ENCODE results near the gene ABCA1.

Gene ABCA1

GRCh38 chr9:104969116-104969515 is 41.2 kb upstream of the ABCA1 start:
- no peak overlapping the region for H3K4me3 ChIP-seq (ENCODE audit: low read length)
- no peak for TF ChIP-seq EZH2phosphoT487 (IDR thresholded peaks at IDR 0.05; ENCODE audit: low read depth)
- TF ChIP-seq, protein P1, sequence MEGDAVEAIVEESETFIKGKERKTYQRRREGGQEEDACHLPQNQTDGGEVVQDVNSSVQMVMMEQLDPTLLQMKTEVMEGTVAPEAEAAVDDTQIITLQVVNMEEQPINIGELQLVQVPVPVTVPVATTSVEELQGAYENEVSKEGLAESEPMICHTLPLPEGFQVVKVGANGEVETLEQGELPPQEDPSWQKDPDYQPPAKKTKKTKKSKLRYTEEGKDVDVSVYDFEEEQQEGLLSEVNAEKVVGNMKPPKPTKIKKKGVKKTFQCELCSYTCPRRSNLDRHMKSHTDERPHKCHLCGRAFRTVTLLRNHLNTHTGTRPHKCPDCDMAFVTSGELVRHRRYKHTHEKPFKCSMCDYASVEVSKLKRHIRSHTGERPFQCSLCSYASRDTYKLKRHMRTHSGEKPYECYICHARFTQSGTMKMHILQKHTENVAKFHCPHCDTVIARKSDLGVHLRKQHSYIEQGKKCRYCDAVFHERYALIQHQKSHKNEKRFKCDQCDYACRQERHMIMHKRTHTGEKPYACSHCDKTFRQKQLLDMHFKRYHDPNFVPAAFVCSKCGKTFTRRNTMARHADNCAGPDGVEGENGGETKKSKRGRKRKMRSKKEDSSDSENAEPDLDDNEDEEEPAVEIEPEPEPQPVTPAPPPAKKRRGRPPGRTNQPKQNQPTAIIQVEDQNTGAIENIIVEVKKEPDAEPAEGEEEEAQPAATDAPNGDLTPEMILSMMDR (IDR thresholded peaks at IDR 0.05; ENCODE audit: low read depth, low read length) = no peak

DNA sequence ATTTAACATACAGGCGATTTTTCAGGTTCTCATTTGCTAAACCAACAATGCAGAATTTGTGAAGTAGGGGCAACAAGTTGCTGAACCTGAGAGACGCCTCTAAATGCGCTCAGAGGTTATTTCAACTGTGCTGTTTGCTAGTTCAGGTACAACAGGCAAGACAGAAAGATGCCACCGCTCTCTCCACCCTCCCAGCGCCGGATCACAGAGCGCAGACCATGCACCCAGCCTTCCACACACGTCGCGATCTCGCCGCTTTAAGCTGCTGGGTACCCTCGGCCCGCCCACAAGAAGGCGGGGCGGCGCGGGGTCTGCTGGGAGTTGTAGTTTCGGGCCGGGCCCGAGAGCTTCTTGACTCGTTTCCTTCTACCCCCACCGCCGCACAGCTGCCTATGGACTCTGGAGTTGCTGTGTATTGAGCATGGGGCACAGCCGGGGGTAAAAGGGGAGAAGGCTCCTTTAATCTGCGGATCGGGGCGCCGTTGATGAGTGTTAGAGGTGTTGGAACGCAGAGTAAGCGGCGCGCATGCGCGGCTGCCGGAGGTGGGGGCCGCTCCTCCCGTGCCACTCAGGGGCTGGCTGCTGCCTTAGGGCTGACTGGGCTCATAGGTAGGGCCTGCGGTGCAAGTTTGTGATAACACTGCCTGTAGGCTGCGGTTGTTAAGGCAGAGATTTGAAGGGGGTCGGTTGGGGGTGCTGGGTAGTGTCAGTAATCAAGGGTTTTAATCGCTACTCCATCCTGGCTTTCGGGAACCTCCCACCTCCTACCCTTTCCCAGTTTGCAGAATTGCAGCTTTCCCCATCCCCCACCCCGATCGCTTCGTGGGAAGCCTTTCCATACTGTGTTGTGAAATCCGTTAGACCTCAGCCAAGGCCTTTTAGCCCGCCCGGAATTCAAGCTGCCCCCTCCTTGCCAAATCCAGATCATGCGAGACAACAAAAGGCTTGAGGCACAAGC is 40.3 kb upstream of the ABCA1 start:
- no peaks in the 10 kb centered on the region for H4K20me1 ChIP-seq (ENCODE audit: insufficient read depth, low read length)
- no peak overlapping the region for H3K27ac ChIP-seq (ENCODE audit: low read length)
- H3K36me3 ChIP-seq (replicated peaks; ENCODE audit: low read depth, low read length) = no peaks in the 10 kb centered on the region
- H3K9me3 ChIP-seq (ENCODE audit: insufficient read depth, low read length) = no peaks in the 10 kb centered on the region
- no peaks in the 10 kb centered on the region for H3K4me1 ChIP-seq (ENCODE audit: low read length)
- peak overlapping the region; percentile 71 for H3K4me2 ChIP-seq (ENCODE audit: low read length)
- no peaks in the 10 kb centered on the region for H3K79me2 ChIP-seq (ENCODE audit: low read length)
- peak overlapping the region; percentile 73 for H3K4me3 ChIP-seq (ENCODE audit: low read length)
- peaks cover 26% of the 10 kb centered on the region for H3K27me3 ChIP-seq (ENCODE audit: low read depth, low read length)
- no peak for TF ChIP-seq EZH2phosphoT487 (IDR thresholded peaks at IDR 0.05; ENCODE audit: low read depth)
- TF ChIP-seq, protein P1 (IDR thresholded peaks at IDR 0.05; ENCODE audit: low read depth, low read length) = no peak
- H3K9ac ChIP-seq (ENCODE audit: low read length) = no peak overlapping the region
- H2AFZ ChIP-seq (ENCODE audit: low read depth, low read length) = peak overlapping the region; percentile 18; the same call in 1 of the 2 replicates

More at GRCh38 chr9:104969116-104969515, 41.2 kb upstream of the ABCA1 start:
- no peak overlapping the region for H2AFZ ChIP-seq (ENCODE audit: low read depth, low read length)
- no peaks in the 10 kb centered on the region for H3K79me2 ChIP-seq (ENCODE audit: low read length)
- H3K4me1 ChIP-seq (ENCODE audit: low read length) = no peaks in the 10 kb centered on the region
- no peak overlapping the region for H3K9ac ChIP-seq (ENCODE audit: low read length)
- peaks cover 26% of the 10 kb centered on the region for H3K27me3 ChIP-seq (ENCODE audit: low read depth, low read length)
- H4K20me1 ChIP-seq (ENCODE audit: insufficient read depth, low read length) = no peaks in the 10 kb centered on the region
- H3K9me3 ChIP-seq (ENCODE audit: insufficient read depth, low read length) = no peaks in the 10 kb centered on the region
- H3K4me2 ChIP-seq (ENCODE audit: low read length) = no peak overlapping the region
- no peaks in the 10 kb centered on the region for H3K36me3 ChIP-seq (replicated peaks; ENCODE audit: low read depth, low read length)
- no peak overlapping the region for H3K27ac ChIP-seq (ENCODE audit: low read length)

DNA sequence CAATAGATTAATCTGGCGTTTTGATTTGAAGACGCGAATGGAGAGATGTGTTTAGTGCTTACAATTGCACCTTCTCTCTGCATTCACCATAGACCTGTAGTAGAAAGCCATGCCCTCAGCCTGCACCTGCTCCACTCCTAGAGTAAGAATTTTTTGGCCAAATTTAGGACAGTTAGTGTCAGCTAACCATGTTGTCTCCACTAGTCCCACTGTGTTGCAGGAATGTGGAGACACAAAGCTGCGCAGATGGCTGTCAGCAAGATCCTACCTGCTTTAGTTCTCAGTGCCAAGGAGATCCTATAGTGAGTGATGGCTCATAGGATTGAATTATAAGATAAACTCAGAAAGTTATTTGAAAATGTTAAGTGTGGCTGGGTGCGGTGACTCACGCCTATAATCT is 35.1 kb upstream of the ABCA1 start:
- no peaks in the 10 kb centered on the region for H3K9me3 ChIP-seq (ENCODE audit: insufficient read depth, low read length)
- TF ChIP-seq, protein P1 (IDR thresholded peaks at IDR 0.05; ENCODE audit: low read depth, low read length) = no peak
- TF ChIP-seq EZH2phosphoT487 (IDR thresholded peaks at IDR 0.05; ENCODE audit: low read depth) = no peak
- H3K79me2 ChIP-seq (ENCODE audit: low read length) = no peaks in the 10 kb centered on the region
- no peak overlapping the region for H2AFZ ChIP-seq (ENCODE audit: low read depth, low read length)
- H4K20me1 ChIP-seq (ENCODE audit: insufficient read depth, low read length) = no peaks in the 10 kb centered on the region
- H3K4me2 ChIP-seq (ENCODE audit: low read length) = no peak overlapping the region
- H3K27me3 ChIP-seq (ENCODE audit: low read depth, low read length) = peaks cover 22% of the 10 kb centered on the region
- H3K4me3 ChIP-seq (ENCODE audit: low read length) = no peak overlapping the region
- peaks cover 5% of the 10 kb centered on the region for H3K4me1 ChIP-seq (ENCODE audit: low read length)
- no peaks in the 10 kb centered on the region for H3K36me3 ChIP-seq (replicated peaks; ENCODE audit: low read depth, low read length)
- H3K9ac ChIP-seq (ENCODE audit: low read length) = no peak overlapping the region
- H3K27ac ChIP-seq (ENCODE audit: low read length) = no peak overlapping the region

DNA sequence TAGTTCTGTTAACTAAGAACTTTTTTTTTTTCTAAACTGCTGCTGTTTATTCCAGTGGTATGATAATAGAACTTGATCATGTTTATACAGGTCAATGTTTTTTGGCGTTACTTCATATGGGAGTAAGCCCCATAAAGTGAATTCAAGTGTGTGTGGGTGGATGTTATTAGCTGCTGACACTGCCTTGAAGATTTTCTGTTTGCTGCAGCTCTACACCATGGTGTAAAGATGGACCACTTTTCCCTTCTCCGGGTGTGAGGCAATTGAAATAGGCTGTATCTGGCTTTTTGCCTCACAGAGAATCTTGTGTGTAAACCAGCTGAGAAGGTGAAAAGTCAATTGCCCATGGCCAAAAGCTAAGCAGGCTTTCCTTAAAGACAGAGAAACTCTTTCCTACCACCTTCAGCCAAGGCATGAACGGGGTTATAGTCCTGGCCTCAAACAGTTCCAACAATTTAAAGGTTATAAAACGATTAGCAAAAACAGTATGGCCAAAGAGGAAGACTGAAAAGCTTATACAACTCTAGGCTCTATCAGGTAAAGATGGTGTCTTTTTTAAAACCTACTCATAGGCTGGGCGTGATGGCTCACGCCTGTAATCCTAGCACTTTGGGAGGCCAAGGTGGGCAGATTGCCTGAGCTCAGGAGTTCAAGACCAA is 33.9 kb upstream of the ABCA1 start:
- H3K27ac ChIP-seq (ENCODE audit: low read length) = no peak overlapping the region
- peak overlapping the region; percentile 4; the same call in 1 of the 2 replicates for H3K4me2 ChIP-seq (ENCODE audit: low read length)
- H3K27me3 ChIP-seq (ENCODE audit: low read depth, low read length) = peaks cover 22% of the 10 kb centered on the region
- H2AFZ ChIP-seq (ENCODE audit: low read depth, low read length) = no peak overlapping the region
- no peak overlapping the region for H3K4me3 ChIP-seq (ENCODE audit: low read length)
- no peaks in the 10 kb centered on the region for H3K79me2 ChIP-seq (ENCODE audit: low read length)
- no peaks in the 10 kb centered on the region for H3K9me3 ChIP-seq (ENCODE audit: insufficient read depth, low read length)
- no peaks in the 10 kb centered on the region for H3K36me3 ChIP-seq (replicated peaks; ENCODE audit: low read depth, low read length)
- no peaks in the 10 kb centered on the region for H4K20me1 ChIP-seq (ENCODE audit: insufficient read depth, low read length)
- peaks cover 5% of the 10 kb centered on the region for H3K4me1 ChIP-seq (ENCODE audit: low read length)
- no peak for TF ChIP-seq EZH2phosphoT487 (IDR thresholded peaks at IDR 0.05; ENCODE audit: low read depth)
- TF ChIP-seq, protein P1 (IDR thresholded peaks at IDR 0.05; ENCODE audit: low read depth, low read length) = no peak
- H3K9ac ChIP-seq (ENCODE audit: low read length) = no peak overlapping the region

Measured in OCI-LY3 (cell line).